Endothelial cell (in vitro differentiated cells): ENCODE results near the gene TLX3. TPM values are rescaled to one million over a fixed set of nuclear protein-coding genes. Genes with fewer than 3 reads are reported as not detected.

Experiments
- DNase-seq: peaks from one replicate; pipeline ENCODE4 v3.0.0; 2021; ENCODE audit warnings: low spot score
- H3K27ac Mint-ChIP-seq: one replicate; pipeline ENCODE4 v1.8.0; 2021; ENCODE audit warnings: mixed read lengths, inconsistent platforms; ENCODE audit not compliant: unreplicated experiment
- H3K27me3 Mint-ChIP-seq: one replicate; pipeline ENCODE4 v1.8.0; 2021; ENCODE audit warnings: mild to moderate bottlenecking, moderate library complexity, mixed read lengths, inconsistent platforms; ENCODE audit not compliant: unreplicated experiment
- H3K36me3 Mint-ChIP-seq: one replicate; pipeline ENCODE4 v1.8.0; 2021; ENCODE audit warnings: mild to moderate bottlenecking, low read depth, mixed read lengths, inconsistent platforms; ENCODE audit not compliant: unreplicated experiment
- H3K4me1 Mint-ChIP-seq: one replicate; pipeline ENCODE4 v1.8.0; 2021; ENCODE audit warnings: mild to moderate bottlenecking, mixed read lengths, inconsistent platforms; ENCODE audit not compliant: unreplicated experiment
- H3K4me3 Mint-ChIP-seq: one replicate; pipeline ENCODE4 v1.8.0; 2021; ENCODE audit warnings: mild to moderate bottlenecking, mixed read lengths, inconsistent platforms; ENCODE audit not compliant: unreplicated experiment
- H3K9me3 Mint-ChIP-seq: one replicate; pipeline ENCODE4 v1.8.0; 2021; ENCODE audit warnings: mixed read lengths, inconsistent platforms; ENCODE audit not compliant: unreplicated experiment
- CTCF ChIP-seq: fragments of 200-600 bp; sonication (generic); IDR thresholded peaks from one replicate; pipeline ENCODE4 v1.5.0; 2021; ENCODE audit warnings: antibody characterized with exemption; ENCODE audit not compliant: unreplicated experiment
- total RNA-seq: library from RNA; stranded (reverse); fragmentation: NEBNext Ultra II Directional; extraction: Animal tissue kit (Norgen Biotek cat#: 25700); gene quantifications from one replicate; pipeline ENCODE4 v1.2.1, GENCODE V29; 2021; ENCODE audit not compliant: unreplicated experiment

Gene TLX3
- total RNA-seq, 1 donor from 2014 or later, result 0.23 TPM

GRCh38 chr5:171307789-171308452 is 1.1 kb upstream of the TLX3 start:
- no peaks in the 10 kb centered on the region for H3K9me3 Mint-ChIP-seq
- peak overlapping the region; percentile 64 for H3K4me3 Mint-ChIP-seq
- H3K27ac Mint-ChIP-seq, result no peak overlapping the region
- TF ChIP-seq CTCF, result no peak
- H3K4me1 Mint-ChIP-seq, result peaks cover 21% of the 10 kb centered on the region
- peaks cover 9% of the 10 kb centered on the region for H3K36me3 Mint-ChIP-seq
- DNase-seq, result no peak
- peaks cover 32% of the 10 kb centered on the region for H3K27me3 Mint-ChIP-seq

DNA sequence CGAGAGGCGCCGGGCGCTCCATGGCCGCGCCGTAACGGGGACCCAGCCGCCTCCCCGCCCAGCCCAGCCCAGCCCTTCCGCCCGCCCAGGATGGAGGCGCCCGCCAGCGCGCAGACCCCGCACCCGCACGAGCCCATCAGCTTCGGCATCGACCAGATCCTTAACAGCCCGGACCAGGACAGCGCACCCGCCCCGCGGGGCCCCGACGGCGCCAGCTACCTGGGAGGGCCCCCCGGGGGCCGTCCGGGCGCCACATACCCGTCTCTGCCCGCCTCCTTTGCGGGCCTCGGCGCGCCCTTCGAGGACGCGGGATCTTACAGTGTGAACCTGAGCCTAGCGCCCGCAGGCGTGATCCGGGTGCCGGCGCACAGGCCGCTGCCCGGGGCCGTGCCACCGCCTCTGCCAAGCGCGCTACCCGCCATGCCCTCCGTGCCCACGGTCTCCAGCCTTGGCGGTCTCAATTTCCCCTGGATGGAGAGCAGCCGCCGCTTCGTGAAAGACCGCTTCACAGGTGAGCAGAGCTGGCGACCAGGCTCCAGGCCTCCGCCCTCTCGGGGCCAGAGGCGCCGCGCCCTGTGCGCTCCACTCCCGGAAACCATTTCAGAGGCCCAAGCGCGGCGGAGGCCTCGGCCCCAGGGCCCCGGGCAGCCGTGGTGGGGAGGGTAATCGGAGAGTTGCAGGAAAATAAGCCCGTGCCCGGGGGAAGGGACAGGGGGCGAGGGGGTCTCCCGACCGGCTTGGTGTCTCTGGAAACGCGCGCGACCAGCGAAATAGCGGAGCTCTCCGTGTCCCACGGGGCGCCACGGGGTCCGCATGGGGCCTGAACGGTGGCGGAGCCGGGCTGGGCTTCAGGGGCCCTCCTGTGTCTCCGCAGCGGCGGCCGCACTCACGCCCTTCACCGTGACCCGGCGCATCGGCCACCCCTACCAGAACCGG is 496 bp downstream of the TLX3 start:
- H3K9me3 Mint-ChIP-seq, result no peaks in the 10 kb centered on the region
- H3K36me3 Mint-ChIP-seq, result peaks cover 11% of the 10 kb centered on the region
- H3K4me1 Mint-ChIP-seq, result peaks cover 27% of the 10 kb centered on the region
- TF ChIP-seq CTCF, result no peak
- H3K27ac Mint-ChIP-seq, result no peak overlapping the region
- no peak for DNase-seq
- peaks cover 43% of the 10 kb centered on the region for H3K27me3 Mint-ChIP-seq
- H3K4me3 Mint-ChIP-seq, result no peak overlapping the region

GRCh38 chr5:171310212-171310818 is 1.3 kb downstream of the TLX3 start:
- peak; percentile 42 for DNase-seq
- peak; percentile 66 for TF ChIP-seq CTCF
- no peaks in the 10 kb centered on the region for H3K9me3 Mint-ChIP-seq
- peaks cover 27% of the 10 kb centered on the region for H3K4me1 Mint-ChIP-seq
- H3K4me3 Mint-ChIP-seq, result peak overlapping the region; percentile 59
- peaks cover 46% of the 10 kb centered on the region for H3K27me3 Mint-ChIP-seq
- H3K36me3 Mint-ChIP-seq, result peaks cover 11% of the 10 kb centered on the region
- no peak overlapping the region for H3K27ac Mint-ChIP-seq

DNA sequence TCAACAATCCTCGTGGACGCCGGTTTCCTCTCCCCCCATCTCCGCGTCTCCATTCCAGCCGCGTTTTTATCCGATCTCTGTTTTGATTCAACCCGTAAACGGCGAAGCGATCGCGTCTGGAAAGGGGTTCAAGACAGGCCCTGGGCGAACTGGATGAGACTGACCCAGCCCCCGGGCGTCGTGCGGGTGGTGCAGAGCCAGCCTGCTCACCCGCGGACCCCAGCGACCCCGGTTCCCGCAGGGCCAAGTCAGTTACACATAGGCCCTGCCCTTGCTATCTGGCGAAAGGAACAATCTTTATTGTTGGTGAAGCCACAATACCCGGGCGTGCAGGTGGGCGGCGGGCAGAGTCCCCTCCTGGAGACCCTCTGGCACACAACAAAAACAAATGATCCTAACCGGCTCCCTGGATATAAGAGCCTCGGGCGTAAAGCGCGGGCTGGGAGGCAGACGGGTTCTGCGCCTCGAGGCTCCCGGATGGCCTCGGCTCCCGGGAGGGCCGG is 1.8 kb downstream of the TLX3 start:
- TF ChIP-seq CTCF, result no peak
- peak overlapping the region; percentile 59 for H3K4me3 Mint-ChIP-seq
- peaks cover 27% of the 10 kb centered on the region for H3K4me1 Mint-ChIP-seq
- peaks cover 11% of the 10 kb centered on the region for H3K36me3 Mint-ChIP-seq
- H3K27me3 Mint-ChIP-seq, result peaks cover 46% of the 10 kb centered on the region
- no peak for DNase-seq
- H3K9me3 Mint-ChIP-seq, result no peaks in the 10 kb centered on the region
- no peak overlapping the region for H3K27ac Mint-ChIP-seq
